Common myeloid progenitor, CD34-positive (primary cell): Measurements from ENCODE around the gene IMMP2L.

ENCODE experiments used
- CTCF ChIA-PET: fragments of 350-600 bp; sonication (Branson Sonifier 250); formaldehyde crosslinking; loops from one replicate; lab custom pipeline; 2021; ENCODE audit warnings: antibody characterized with exemption; lab: Charles Lee
- POLR2A ChIA-PET: fragments of 350-600 bp; sonication (Branson Sonifier 250); formaldehyde crosslinking; loops from one replicate; lab custom pipeline; 2021; ENCODE audit warnings: antibody characterized with exemption; lab: Charles Lee
- DNase-seq, 3 donors: peaks; one replicate each; pipeline versions ENCODE4 v3.0.0 to v3.0.0-alpha.2; 2013
- H3K27ac ChIP-seq, 2 experiments: 1 replicate in 1 of 2; 2 replicates in 1 of 2; pipeline ENCODE4 v1.7.0; 2013; ENCODE audit warnings: inconsistent platforms in 2 of 2, low read length in 2 of 2, mild to moderate bottlenecking in 2 of 2, low read depth in 1 of 2, moderate library complexity in 1 of 2; ENCODE audit not compliant: severe bottlenecking in 2 of 2, insufficient read depth in 1 of 2, poor library complexity in 1 of 2
- H3K27me3 ChIP-seq, 5 experiments: replicated peaks in 2 of 5; 1 replicate in 3 of 5; 2 replicates in 2 of 5; pipeline versions ENCODE4 v1.6.1 to v1.7.0; 2013; ENCODE audit warnings: low read length in 4 of 5, mild to moderate bottlenecking in 2 of 5, moderate library complexity in 2 of 5, inconsistent platforms in 1 of 5; ENCODE audit not compliant: insufficient read depth in 5 of 5, control insufficient read depth in 4 of 5
- H3K36me3 ChIP-seq, 4 experiments: 1 replicate in 2 of 4; 2 replicates in 2 of 4; pipeline versions ENCODE4 v1.6.1 to v1.7.0; 2013; ENCODE audit warnings: low read length in 3 of 4, control low read depth in 1 of 4, mild to moderate bottlenecking in 1 of 4; ENCODE audit not compliant: control insufficient read depth in 4 of 4, insufficient read depth in 4 of 4
- H3K4me1 ChIP-seq, 4 experiments: 1 replicate in 3 of 4; 2 replicates in 1 of 4; pipeline versions ENCODE4 v1.6.1 to v1.7.1; 2013; ENCODE audit warnings: low read length in 3 of 4, mild to moderate bottlenecking in 3 of 4, control low read depth in 1 of 4, inconsistent platforms in 1 of 4, moderate library complexity in 1 of 4; ENCODE audit not compliant: control insufficient read depth in 4 of 4, insufficient read depth in 4 of 4; ENCODE audit errors: control extremely low read depth in 1 of 4
- H3K4me3 ChIP-seq, 7 experiments: 1 replicate in 4 of 7; 2 replicates in 3 of 7; pipeline versions ENCODE4 v1.5.1 to v1.7.0; 2013; ENCODE audit warnings: mild to moderate bottlenecking in 7 of 7, low read length in 6 of 7, moderate library complexity in 6 of 7, inconsistent platforms in 2 of 7, low read depth in 2 of 7, control low read depth in 1 of 7; ENCODE audit not compliant: insufficient read depth in 4 of 7, control insufficient read depth in 1 of 7; ENCODE audit errors: extremely low read depth in 1 of 7
- H3K9me3 ChIP-seq, 5 experiments: 1 replicate in 4 of 5; 2 replicates in 1 of 5; pipeline versions ENCODE4 v1.6.1 to v1.7.1; 2013; ENCODE audit warnings: low read length in 4 of 5, mild to moderate bottlenecking in 2 of 5, inconsistent platforms in 1 of 5, low read depth in 1 of 5, moderate library complexity in 1 of 5; ENCODE audit not compliant: control insufficient read depth in 4 of 5, insufficient read depth in 2 of 5; ENCODE audit errors: control extremely low read depth in 1 of 5
- WGBS: methylation state at CpG from one replicate; pipeline ENCODE4 v1.1.5; 2013; ENCODE audit not compliant: insufficient coverage; 5-methylcytosine and 5-hydroxymethylcytosine counted together

Gene IMMP2L

GRCh38 chr7:111556977-111557376 lies 5.3 kb downstream of the IMMP2L start:
- Histone ChIP-seq H3K4me3 (no peak overlapping the region), H3K36me3 (peaks cover 4 to 39% (median 19%) of the 10 kb centered on the region in 4 experiments), H3K9me3 (no peaks in the 10 kb centered on the region), H3K27ac (no peak overlapping the region), H3K4me1 (peaks cover 2 to 21% (median 17%) of the 10 kb centered on the region in 4 experiments), H3K27me3 (no peaks in the 10 kb centered on the region)
- no peak for DNase-seq
- POLR2A ChIA-PET = no interaction called here
- CTCF ChIA-PET = interaction anchor here (0.8 kb wide), 1 partner anchor 47 kb away, joined by 3 read pairs; no protein-coding TSS in a partner anchor

DNA sequence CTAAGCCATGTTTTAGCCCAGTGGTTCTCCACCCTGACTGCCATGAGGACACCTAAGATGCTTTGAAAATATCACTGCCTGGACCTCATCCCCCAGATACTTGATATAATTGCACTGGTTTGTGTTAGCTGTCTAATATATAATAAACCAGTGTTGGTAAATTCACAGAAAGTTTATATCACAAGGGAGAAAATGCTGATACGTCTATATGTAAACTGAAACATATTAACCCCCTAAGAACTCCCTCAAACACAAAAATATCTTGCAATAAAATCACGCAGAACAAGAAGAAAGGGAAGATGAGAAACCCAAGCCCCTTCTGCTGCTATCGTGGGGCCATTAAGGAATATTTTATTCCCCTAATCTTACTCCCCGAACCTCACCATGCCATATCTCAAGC lies 8.2 kb downstream of the IMMP2L start:
- Histone ChIP-seq H3K9me3 (no peaks in the 10 kb centered on the region), H3K36me3 (peaks cover 4 to 49% (median 21%) of the 10 kb centered on the region in 4 experiments), H3K27me3 (no peaks in the 10 kb centered on the region), H3K27ac (no peak overlapping the region), H3K4me1 (peaks cover 0 to 2% (median 0%) of the 10 kb centered on the region in 4 experiments), H3K4me3 (no peak overlapping the region)
- ChIA-PET POLR2A (no interaction called here), CTCF (no interaction called here)
- DNase-seq = no peak
- 67% methylated on average over 3 of the region's 4 CpGs for WGBS

DNA sequence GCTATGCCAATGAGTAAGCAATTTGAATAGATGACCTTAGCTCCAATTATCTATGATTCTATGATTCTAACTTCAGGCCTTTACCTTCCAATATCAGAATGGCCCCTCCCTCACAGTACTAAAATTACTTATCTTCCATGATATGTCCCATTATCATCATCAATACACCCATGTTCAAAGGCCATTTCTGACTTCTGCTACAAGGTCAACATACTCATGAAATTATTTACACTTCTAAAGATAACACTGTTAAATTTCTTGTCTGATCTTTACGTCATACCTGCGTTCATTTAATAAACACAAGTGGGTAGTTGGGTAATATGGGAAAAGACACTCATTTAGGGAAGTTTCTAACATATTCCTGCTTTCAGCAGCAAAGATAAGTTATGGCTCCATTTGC lies 21.2 kb downstream of the IMMP2L start:
- DNase-seq = no peak
- Histone ChIP-seq H3K4me1 (no peaks in the 10 kb centered on the region), H3K9me3 (no peaks in the 10 kb centered on the region), H3K36me3 (peaks cover 0 to 4% (median 2%) of the 10 kb centered on the region in 4 experiments), H3K27me3 (no peaks in the 10 kb centered on the region), H3K27ac (no peak overlapping the region), H3K4me3 (no peak overlapping the region)
- WGBS = no CpG with 5 or more reads among the region's 2 CpGs
- CTCF ChIA-PET = no interaction called here
- POLR2A ChIA-PET = no interaction called here

- H3K9me3 ChIP-seq = no peaks in the 10 kb centered on the region
- H3K4me3 ChIP-seq = no peak overlapping the region
- ChIA-PET POLR2A (no interaction called here), CTCF (no interaction called here)
- no peak for DNase-seq
- 100% methylated on average over 3 of the region's 5 CpGs for WGBS
- peaks cover 0 to 4% (median 1%) of the 10 kb centered on the region in 4 experiments for H3K4me1 ChIP-seq
- H3K27me3 ChIP-seq = no peaks in the 10 kb centered on the region
- H3K36me3 ChIP-seq = peaks cover 0 to 4% (median 2%) of the 10 kb centered on the region in 4 experiments
- H3K27ac ChIP-seq = no peak overlapping the region
These were observed 22.0 kb downstream of the IMMP2L start for GRCh38 chr7:111540199-111540815.

- Histone ChIP-seq H3K27ac (no peak overlapping the region), H3K36me3 (peaks cover 0 to 4% (median 0%) of the 10 kb centered on the region in 4 experiments), H3K4me3 (no peak overlapping the region), H3K27me3 (no peaks in the 10 kb centered on the region), H3K9me3 (no peaks in the 10 kb centered on the region), H3K4me1 (peaks cover 0 to 8% (median 4%) of the 10 kb centered on the region in 4 experiments)
- no peak for DNase-seq
- WGBS = no CpG with 5 or more reads among the region's 1 CpG
- ChIA-PET CTCF (no interaction called here), POLR2A (no interaction called here)
These were observed 25.2 kb downstream of the IMMP2L start for GRCh38 chr7:111537134-111537533.

DNA sequence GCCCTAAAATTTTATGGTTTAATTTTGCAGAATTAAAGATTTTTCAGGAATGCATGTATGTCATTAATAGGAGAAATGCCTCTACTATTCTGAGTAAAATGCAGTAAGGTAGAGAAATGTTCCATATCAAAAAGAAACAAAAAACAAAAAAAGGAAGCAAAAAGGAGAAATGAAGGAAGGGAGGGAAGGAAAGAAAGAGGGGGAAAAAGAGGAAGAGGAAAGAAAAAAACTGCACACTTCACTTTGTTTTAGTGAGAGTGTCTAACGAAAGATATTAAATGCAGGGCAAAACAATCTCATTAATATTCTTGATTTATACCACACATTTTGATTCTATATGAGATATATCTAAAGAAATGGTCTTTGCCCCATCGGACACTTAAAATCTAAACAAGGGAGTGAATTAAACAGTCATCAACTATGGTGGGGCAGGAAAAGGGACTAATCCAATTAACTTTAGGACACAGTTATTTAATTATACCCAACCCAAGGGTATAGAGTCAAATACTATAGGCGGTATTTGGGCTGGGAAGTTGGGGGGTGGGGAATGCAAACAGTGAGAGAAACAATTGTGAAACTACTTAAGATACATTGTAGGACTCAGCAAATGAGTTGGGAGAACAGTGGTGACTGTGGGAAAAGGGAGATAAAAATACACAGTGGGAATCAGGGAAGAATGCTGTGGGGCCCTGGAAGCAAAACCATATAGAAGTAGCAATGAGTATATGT lies 27.0 kb downstream of the IMMP2L start:
- POLR2A ChIA-PET = no interaction called here
- CTCF ChIA-PET = no interaction called here
- Histone ChIP-seq H3K36me3 (peaks cover 0 to 4% (median 0%) of the 10 kb centered on the region in 4 experiments), H3K27me3 (no peaks in the 10 kb centered on the region), H3K27ac (no peak overlapping the region), H3K4me3 (no peak overlapping the region), H3K9me3 (no peaks in the 10 kb centered on the region), H3K4me1 (peaks cover 0 to 8% (median 4%) of the 10 kb centered on the region in 4 experiments)
- WGBS = no CpG with 5 or more reads among the region's 3 CpGs
- DNase-seq = no peak

GRCh38 chr7:111532625-111533024 lies 29.7 kb downstream of the IMMP2L start:
- DNase-seq = no peak
- H3K9me3 ChIP-seq = no peaks in the 10 kb centered on the region
- H3K36me3 ChIP-seq = peaks cover 0 to 1% (median 0%) of the 10 kb centered on the region in 4 experiments
- H3K27ac ChIP-seq = no peak overlapping the region
- CTCF ChIA-PET = no interaction called here
- H3K4me3 ChIP-seq = no peak overlapping the region
- H3K27me3 ChIP-seq = no peaks in the 10 kb centered on the region
- H3K4me1 ChIP-seq = peaks cover 0 to 14% (median 4%) of the 10 kb centered on the region in 4 experiments
- POLR2A ChIA-PET = no interaction called here
